MCF 10A (cell line): ENCODE measurements around the gene PRLR. TPM values are rescaled to one million over a fixed set of nuclear protein-coding genes. Genes with fewer than 3 reads are reported as not detected.

Experiments used
- BruUV-seq: library from RNA; stranded (reverse); fragments of 400-500 nt; replicated peaks from 2 replicates; lab custom pipeline; 2021; lab: Mats Ljungman, UMichigan
- CTCF ChIA-PET: fragments of 300-600 bp; sonication (Branson Sonifier 250); formaldehyde crosslinking; extraction: SDS; loops from one replicate; lab custom pipeline; 2021; ENCODE audit warnings: antibody characterized with exemption, inconsistent platforms; lab: Yijun Ruan, JAX
- POLR2A ChIA-PET: fragments of 300-600, 350-650 bp; sonication (Branson Sonifier 250); formaldehyde crosslinking; extraction: SDS; loops from one replicate; lab custom pipeline; 2020; ENCODE audit warnings: antibody characterized with exemption, inconsistent platforms; lab: Yijun Ruan, JAX
- DNase-seq: peaks from one replicate; pipeline ENCODE4 v3.0.0-alpha.2; 2018; ENCODE audit not compliant: unreplicated experiment
- H3K27ac Mint-ChIP-seq: one replicate; pipeline ENCODE4 v1.8.0; 2022; ENCODE audit warnings: mild to moderate bottlenecking, low read depth, mixed read lengths; ENCODE audit not compliant: unreplicated experiment
- H3K27me3 Mint-ChIP-seq: one replicate; pipeline ENCODE4 v1.8.0; 2022; ENCODE audit warnings: mixed read lengths; ENCODE audit not compliant: insufficient read depth, unreplicated experiment
- H3K36me3 Mint-ChIP-seq: one replicate; pipeline ENCODE4 v1.8.0; 2022; ENCODE audit warnings: mild to moderate bottlenecking, moderate library complexity, mixed read lengths; ENCODE audit not compliant: insufficient read depth, unreplicated experiment
- H3K4me1 Mint-ChIP-seq: one replicate; pipeline ENCODE4 v1.8.0; 2022; ENCODE audit warnings: mixed read lengths; ENCODE audit not compliant: insufficient read depth, unreplicated experiment
- H3K4me3 Mint-ChIP-seq: one replicate; pipeline ENCODE4 v1.8.0; 2022; ENCODE audit warnings: mild to moderate bottlenecking, moderate library complexity, mixed read lengths; ENCODE audit not compliant: unreplicated experiment
- H3K9me3 Mint-ChIP-seq: one replicate; pipeline ENCODE4 v1.8.0; 2022; ENCODE audit warnings: mixed read lengths; ENCODE audit not compliant: unreplicated experiment
- CTCF ChIP-seq: fragments of 200-600 bp; IDR thresholded peaks from one replicate; pipeline ENCODE4 v1.8.0; 2022; ENCODE audit warnings: antibody characterized with exemption, mild to moderate bottlenecking; ENCODE audit not compliant: unreplicated experiment
- intact Hi-C: fragments of 100-400 bp; cut with micrococcal nuclease; formaldehyde crosslinking; loops from 2 replicates; pipeline ENCODE4 v1.14.1; 2022
- total RNA-seq: library from RNA; stranded (reverse); gene quantifications from 2 replicates; pipeline ENCODE4 v1.2.3, GENCODE V29; 2022

Gene PRLR
- total RNA-seq, 1 experiment from 2014 or later: 0.16 TPM

- H3K9me3 Mint-ChIP-seq: no peaks in the 10 kb centered on the region
- CTCF ChIA-PET: interaction anchor here (0.7 to 1.2 kb wide), 2 partner anchors 292 to 304 kb away, joined by 3 to 6 read pairs; no protein-coding TSS in a partner anchor
- TF ChIP-seq CTCF: no peak
- no peaks in the 10 kb centered on the region for H3K27me3 Mint-ChIP-seq
- H3K4me3 Mint-ChIP-seq: no peak overlapping the region
- BruUV-seq: no TSS peak
- DNase-seq: no peak
- H3K4me1 Mint-ChIP-seq: no peaks in the 10 kb centered on the region
- intact Hi-C loops: no loop called here
- H3K27ac Mint-ChIP-seq: no peak overlapping the region
- POLR2A ChIA-PET: no interaction called here
- no peaks in the 10 kb centered on the region for H3K36me3 Mint-ChIP-seq
These were observed 86.4 kb downstream of the PRLR start for GRCh38 chr5:35143841-35144240.

GRCh38 chr5:35141739-35142138 lies 88.5 kb downstream of the PRLR start:
- DNase-seq: no peak
- no TSS peak for BruUV-seq
- Mint-ChIP-seq H3K36me3 (no peaks in the 10 kb centered on the region), H3K9me3 (no peaks in the 10 kb centered on the region), H3K4me3 (no peak overlapping the region), H3K27ac (no peak overlapping the region), H3K4me1 (peaks cover under 1% of the 10 kb centered on the region), H3K27me3 (no peaks in the 10 kb centered on the region)
- ChIA-PET CTCF (no interaction called here), POLR2A (no interaction called here)
- no peak for TF ChIP-seq CTCF
- intact Hi-C loops: no loop called here

- Mint-ChIP-seq H3K36me3 (no peaks in the 10 kb centered on the region), H3K9me3 (no peaks in the 10 kb centered on the region), H3K4me3 (no peak overlapping the region), H3K4me1 (peaks cover 16% of the 10 kb centered on the region), H3K27ac (no peak overlapping the region), H3K27me3 (no peaks in the 10 kb centered on the region)
- BruUV-seq: no TSS peak
- intact Hi-C loops: no loop called here
- no peak for TF ChIP-seq CTCF
- CTCF ChIA-PET: interaction anchor here (0.7 kb wide), 1 partner anchor 195 kb away, joined by 3 read pairs; no protein-coding TSS in a partner anchor
- POLR2A ChIA-PET: no interaction called here
- no peak for DNase-seq
These were observed 92.1 kb downstream of the PRLR start for GRCh38 chr5:35138232-35138631.

GRCh38 chr5:35136386-35136785 lies 93.9 kb downstream of the PRLR start:
- intact Hi-C loops: no loop called here
- no peaks in the 10 kb centered on the region for H3K27me3 Mint-ChIP-seq
- no peaks in the 10 kb centered on the region for H3K36me3 Mint-ChIP-seq
- BruUV-seq: no TSS peak
- H3K4me3 Mint-ChIP-seq: no peak overlapping the region
- H3K4me1 Mint-ChIP-seq: peaks cover 19% of the 10 kb centered on the region
- POLR2A ChIA-PET: interaction anchor here (1.2 kb wide), 1 partner anchor 12 kb away, joined by 3 read pairs; no protein-coding TSS in a partner anchor
- CTCF ChIA-PET: no interaction called here
- DNase-seq: peak; percentile 94
- H3K27ac Mint-ChIP-seq: no peak overlapping the region
- no peak for TF ChIP-seq CTCF
- no peaks in the 10 kb centered on the region for H3K9me3 Mint-ChIP-seq
